NK-92 treated with Interleukin-12 subunit alpha and Interleukin-12 subunit beta, amount 100 ng/mL, for 24 hours (cell line): Measurements from ENCODE around the gene C12orf57.
"Not testable (repeated sequence)": the region's sequence is repeated elsewhere in the genome, so short reads cannot be mapped to it uniquely, and the experiment has no call there.

Source experiments
- DNase-seq: peaks from one replicate; lab custom pipeline; 2025; lab: John Stamatoyannopoulos, UW

Gene C12orf57, protein sequence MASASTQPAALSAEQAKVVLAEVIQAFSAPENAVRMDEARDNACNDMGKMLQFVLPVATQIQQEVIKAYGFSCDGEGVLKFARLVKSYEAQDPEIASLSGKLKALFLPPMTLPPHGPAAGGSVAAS

DNA sequence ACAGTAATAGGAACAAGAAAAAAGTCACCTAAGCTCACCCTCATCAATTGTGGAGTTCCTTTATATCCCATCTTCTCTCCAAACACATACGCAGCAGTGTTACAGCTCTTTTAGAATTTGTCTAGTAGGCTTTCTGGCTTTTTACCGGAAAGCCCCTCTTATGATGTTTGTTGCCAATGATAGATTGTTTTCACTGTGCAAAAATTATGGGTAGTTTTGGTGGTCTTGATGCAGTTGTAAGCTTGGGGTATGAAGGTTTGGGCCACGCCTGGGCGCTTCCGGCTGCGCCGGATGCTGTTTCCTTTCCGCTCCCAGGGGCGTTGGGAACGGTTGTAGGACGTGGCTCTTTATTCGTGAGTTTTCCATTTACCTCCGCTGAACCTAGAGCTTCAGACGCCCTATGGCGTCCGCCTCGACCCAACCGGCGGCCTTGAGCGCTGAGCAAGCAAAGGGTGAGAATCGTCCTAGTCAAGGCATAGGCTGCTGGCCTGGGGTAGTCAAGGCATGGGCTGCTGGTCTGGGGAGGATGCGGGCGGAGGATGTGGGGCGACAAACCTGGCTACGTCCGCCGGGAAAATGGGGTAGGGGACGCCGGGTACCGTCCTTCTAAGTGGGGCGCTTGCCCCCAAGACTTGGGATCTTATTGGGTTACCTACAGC, at the start of gene C12orf57, which contains the start of gene RNU7-1:
C12orf57 (plus strand) TSS at position 301 of the 659 bp plus-strand sequence; CDS start at position 401, 100 bp downstream.
RNU7-1 (plus strand) TSS at position 95 of the 659 bp plus-strand sequence.
- no peak for DNase-seq

DNA sequence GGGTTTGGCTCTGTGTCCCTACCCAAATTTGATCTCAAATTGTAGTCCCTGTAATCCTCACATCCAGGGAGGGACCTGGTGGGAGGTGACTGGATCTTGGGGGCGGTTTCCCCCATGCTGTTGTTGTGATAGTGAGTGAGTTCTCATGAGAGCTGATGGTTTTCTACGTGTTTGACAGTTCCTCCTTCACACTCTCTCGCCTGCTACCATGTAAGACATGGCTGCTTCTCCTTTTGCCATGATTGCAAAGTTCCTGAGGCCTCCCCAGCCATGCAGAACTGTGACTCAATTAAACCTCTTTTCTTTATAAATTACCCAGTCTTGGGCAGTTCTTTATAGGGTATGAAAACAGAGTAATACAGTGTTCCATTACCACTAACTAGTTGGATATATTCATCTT, 49.5 kb upstream of the C12orf57 start:
- DNase-seq: no peak

DNA sequence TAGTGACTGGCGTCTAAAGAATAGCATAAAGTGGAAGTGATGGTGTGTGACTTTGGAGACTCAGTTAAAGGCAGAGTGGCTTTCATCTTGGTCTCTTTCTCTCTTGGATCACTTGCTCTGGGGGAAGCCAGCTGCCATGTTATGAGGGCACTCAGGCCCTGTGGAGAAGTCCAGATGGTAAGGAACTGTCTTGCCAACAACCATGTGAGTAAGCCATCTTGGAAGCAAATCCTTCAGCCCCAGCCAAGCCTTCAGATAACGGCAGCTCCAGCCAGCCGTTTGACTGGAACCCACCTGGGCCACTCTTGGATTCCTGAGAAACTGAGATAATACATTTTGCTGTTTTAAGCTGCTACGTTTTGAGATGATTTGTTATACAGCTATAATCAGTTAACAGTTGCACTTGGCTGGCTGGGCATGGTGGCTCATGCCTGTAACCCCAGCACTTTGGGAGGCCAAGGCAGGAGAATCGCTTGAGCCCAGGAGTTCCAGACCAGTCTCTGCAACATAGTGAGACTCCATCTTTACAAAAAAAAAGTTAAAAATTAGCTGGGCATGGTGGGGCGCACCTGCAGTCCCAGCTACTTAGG, 46.9 kb upstream of the C12orf57 start:
- no peak for DNase-seq

DNA sequence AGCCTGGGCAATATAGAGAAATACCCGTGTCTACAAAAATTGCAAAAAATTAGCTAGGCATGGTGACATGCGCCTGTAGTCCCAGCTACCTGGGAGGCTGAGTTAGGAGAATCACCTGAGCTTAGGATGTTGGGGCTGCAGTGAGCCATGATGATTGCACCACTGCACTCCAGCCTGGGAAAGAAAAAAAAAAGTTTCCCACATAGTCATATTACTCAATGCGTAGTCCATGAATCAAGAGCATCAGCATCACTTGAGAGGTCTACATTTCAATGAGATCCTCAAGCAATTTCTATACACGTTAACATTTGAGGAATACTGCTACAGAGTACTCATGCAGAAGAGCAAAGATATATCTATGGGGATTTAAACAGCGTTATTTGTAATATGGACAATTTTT, 44.4 kb upstream of the C12orf57 start:
- no peak for DNase-seq

DNA sequence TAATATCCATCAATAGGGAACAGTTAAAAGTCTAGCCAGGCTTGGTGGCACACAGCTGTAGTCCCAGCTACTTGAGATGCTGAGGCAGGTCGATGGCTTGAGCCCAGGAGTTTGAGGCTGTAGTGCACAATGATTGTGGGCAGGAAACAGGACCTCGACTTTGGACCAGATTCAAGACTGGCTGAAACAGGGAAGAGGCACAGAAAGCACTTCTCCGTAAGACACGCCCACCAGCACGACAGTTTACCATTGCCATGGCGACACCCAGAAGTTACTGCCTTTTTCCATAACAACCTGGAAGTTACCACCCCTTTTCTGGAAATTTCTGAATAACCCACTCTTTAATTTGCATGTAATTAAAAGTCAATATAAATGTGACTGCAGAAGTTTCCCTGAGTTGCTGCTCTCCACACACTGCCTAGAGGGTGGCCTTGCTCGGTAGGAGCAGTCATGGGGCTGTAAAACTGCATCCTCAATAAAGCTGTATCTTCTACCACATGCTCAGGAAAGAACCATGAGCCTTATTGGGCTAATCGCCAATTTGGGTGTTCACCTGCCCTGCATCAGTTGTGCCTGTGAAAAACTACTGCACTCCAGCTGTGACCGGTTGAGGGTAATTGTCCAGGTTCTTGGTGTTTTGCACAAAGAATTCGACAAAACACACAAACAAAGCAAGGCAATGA, 43.8 kb upstream of the C12orf57 start:
- no peak for DNase-seq

DNA sequence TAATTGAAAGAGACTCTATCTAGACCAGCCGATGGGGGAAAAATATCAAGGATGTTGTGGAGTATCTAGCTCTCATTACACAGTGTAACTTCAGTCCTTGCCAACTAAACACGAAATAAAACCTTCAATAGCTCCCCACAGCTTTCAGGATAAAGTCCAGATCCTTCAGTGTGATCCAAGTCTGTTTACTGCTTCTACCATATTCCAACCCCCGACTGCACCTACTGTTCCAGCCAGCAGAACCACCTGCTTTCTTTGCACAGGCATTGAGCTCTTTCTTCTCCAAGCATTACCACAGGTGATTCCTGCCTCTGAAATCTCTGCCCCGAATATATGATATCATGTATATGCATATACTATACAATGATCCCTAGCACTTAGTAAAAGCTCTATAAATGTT, 41.4 kb upstream of the C12orf57 start:
- no peak for DNase-seq

DNA sequence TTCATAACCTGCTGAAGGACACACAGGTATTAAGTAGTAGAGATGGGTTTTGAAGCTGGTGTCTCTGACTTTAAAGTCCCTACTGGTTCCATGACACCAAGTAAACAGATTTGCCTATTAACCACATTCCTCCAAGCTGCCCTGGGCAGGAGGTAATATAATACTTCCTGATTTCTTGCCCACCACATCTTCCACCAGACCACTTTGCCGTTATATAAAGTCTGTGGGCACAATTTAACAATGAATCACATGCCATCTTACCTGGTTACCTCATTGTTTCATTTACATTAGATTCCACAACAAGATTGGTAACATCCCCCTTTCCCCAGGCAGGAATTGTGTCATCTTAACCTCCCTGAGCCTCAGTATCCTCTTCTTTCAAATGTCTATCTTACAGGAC, 40.1 kb upstream of the C12orf57 start:
- DNase-seq: no peak

DNA sequence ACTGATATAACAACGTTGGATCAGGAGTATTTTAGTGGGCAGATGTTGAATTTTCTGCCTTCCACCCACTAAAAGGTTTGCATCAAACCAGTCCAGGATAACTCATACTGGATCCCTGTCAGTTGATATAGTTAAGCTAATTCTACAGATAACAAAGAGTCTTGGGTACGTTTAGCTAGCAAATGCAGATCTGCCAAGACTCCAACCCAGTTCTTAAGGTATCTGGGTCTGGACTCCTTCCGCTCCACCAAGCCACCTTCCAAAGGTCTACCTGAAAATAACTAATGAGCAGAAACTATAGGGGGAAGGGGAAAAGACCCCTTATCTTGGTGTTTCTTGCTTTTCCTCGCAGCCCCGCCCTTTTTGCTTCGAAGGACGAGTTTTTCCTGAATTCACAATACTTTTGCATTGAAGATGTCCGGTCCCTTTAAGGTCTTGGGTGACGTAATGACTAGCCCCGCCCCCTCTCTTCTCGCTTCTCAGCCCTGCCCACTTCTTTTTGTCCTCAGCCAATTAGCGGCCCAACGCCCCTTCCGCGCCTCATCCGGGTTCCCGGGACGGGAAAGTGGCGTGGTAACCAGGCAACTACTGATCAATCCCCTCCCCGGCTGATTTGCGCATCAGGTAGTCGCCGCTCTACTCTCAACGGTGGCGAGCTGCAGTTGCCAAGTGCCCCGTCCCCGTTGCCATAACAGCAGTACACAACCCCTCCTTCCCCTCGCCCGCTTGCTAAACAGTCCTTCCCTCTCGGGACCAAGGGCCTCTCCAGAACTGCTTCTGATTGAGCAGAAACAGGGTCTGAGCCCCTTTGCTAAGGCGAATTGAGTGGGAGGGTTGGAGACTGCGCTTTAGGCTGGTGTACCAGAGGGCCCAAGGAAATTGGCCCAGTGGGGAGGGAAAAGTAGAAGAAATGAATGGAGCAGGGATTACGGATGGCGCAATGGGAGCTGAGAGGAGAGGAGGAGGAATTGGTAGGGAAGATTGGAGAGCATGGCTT, 39.2 kb upstream of the C12orf57 start, which contains the start of gene LRRC23:
LRRC23 (plus strand) TSS at position 543 of the 997 bp plus-strand sequence. CDS start 812 bp downstream, outside the sequence.
- peak; percentile 80 for DNase-seq

DNA sequence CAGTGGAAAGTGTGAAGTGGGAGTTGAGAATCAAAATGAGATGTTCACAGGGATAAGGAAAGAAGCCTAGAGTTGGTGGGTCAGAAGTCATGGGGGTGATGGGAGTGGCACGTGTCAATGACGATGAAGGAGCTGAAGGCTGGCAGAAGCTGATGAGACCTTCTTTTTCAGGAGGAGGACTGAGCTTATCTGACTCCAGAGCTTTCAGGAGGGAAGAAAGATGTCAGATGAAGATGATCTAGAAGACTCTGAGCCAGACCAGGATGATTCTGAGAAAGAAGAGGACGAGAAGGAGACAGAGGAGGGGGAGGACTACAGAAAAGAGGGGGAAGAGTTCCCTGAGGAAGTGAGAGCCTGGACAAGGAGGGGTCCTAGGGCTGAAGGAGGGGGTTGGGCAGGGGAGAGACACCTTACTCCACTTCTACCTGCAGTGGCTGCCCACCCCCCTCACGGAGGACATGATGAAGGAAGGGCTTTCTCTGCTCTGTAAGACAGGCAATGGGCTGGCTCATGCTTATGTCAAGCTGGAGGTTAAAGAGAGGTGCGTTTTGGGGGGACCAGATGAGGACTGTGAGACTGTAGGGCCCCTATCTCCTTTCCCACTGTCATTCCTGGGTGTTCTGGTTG, 38.3 kb upstream of the C12orf57 start:
- DNase-seq: no peak

DNA sequence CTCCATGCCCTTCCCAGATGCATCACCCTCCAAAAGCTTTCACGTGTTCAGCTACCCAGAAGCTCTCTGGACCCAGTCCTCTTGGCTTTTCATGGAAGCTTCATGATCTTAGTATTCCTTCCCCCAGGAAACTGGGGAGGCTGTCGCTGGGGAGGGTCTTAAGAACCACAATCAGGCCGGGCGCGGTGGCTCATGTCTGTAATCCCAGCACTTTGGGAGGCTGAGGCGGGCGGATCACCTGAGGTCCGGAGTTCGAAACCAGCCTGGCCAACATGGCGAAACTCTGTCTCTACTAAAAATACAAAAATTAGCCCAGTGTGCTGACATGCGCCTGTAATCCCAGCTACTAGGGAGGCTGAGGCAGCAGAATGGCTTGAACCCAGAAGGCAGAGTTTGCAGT, 35.7 kb upstream of the C12orf57 start:
- DNase-seq: not testable (repeated sequence)

DNA sequence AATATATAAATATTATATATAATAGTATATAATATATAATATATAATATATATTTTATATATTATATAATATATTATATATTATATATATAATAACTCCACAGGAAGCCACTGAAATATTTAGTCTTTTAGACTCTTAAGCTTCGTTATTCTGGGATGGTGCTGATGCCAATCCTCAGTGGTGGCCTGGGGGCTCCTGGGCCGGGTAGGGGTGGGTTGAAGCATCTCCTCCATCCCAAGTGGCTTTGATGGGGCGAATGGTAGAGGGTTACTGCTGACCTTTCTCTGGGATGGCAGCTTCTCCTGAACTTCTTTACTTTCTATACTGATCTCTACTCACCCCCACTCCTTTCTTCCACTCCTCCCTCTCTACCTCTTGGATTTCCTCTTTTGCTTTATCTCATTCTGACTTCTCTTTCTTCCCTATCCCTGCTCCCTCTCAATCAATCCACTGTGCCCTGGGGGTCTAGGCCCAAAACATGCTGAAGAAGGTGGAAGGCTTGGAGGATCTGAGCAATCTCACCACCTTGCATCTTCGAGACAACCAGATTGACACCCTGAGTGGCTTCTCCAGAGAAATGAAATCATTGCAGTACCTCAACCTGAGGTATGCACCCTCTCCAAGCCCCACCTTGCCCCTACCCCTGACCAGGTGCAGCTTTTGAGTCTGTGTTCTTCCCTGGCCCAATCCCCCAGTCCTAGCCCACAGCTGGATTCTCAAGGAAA, 34.2 kb upstream of the C12orf57 start:
- no peak for DNase-seq

DNA sequence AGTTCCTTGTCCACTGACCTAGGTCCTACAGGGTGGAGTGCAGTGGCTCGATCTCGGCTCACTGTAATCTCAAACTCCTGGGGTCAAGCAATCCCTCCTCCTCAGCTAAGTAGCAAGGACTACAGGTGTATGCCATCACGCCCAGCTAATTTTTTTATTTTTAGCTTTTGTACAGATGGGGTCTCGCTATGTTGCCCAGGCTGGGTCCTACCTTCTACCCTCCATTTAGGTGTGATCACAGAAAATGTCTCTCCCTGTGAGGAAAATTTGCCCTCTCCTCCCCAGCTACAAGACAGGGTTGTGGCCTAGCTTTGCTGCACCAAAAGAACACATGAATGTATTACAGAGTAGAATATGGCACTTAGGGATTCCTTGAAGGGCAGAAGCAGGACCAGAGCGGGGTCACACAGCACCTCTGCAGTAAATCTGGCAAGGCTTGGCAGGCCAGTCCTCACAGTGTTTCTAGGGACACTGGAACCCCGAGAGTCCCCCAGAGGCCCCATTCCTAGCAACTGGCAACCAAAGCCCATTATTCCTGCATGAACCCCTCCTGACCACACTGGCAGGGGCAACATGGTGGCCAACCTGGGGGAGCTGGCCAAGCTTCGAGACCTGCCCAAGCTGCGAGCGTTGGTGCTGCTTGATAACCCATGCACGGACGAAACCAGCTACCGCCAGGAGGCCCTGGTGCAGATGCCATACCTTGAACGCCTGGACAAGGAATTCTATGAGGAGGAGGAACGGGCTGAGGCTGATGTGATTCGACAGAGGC, 31.5 kb upstream of the C12orf57 start:
- no peak for DNase-seq

DNA sequence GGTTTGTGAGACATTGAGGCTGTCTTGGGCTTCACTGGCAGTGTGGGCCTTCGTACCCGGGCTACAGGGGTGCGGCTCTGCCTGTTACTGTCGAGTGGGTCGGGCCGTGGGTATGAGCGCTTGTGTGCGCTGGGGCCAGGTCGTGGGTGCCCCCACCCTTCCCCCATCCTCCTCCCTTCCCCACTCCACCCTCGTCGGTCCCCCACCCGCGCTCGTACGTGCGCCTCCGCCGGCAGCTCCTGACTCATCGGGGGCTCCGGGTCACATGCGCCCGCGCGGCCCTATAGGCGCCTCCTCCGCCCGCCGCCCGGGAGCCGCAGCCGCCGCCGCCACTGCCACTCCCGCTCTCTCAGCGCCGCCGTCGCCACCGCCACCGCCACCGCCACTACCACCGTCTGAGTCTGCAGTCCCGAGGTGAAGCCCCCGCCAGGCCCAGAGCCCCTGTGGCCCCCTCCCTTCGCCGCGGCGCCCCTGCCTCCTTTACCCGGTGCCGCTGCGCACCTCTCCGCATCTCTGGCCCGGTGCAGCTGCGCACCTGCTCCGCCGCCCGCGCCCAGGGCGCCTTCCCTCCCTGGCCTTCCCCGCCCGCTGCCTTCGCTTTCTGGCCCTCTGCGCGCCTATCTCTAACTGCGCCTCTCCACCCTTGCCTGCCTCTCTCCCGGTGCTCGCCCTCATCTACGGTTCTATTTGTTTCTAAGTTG, 29.4 kb upstream of the C12orf57 start, which contains the start of gene ENO2:
ENO2 (plus strand) TSS at position 335 of the 701 bp plus-strand sequence. CDS start 1,253 bp downstream, outside the sequence.
- DNase-seq: no peak

DNA sequence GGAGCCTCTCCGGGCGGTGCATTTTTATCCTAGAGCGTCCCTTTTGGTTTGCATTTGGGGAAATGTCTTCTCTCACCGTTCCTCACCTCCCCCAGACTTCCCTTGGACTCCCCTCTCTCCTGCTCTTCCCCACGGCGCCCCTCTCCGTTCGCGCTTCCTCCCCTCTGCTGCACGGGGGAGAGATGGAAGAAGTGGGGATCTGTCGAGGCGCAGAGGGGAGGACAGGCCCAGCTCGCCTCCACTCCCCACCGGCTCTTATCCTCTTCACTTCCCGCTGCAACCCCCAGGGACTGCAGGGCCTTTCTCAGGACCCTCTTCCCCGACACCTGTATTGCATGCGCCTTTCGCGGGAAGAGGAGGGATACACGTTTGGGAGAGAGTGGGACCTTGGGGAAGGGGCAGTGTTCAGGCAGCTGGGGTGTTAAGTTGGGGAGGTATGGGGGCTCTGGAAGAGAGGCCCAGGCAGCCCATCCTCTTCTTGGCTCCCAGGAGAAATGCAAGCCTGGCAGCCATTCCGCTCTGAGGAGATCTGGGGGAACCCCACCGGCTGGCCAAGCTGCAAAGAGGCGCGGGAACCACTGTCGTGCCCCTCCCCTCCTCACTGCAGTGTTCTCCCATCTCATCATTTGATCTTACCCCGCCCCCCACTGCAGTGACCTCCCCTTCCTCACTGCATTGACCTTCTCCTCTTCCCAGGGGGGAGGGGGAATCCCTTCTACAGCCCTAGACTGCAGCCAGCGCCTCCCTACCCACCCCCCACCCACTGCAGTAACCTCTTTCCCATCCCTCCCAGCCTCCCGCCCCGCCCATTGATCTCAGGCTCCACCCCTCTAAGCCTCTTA, 28.7 kb upstream of the C12orf57 start:
- DNase-seq: no peak

DNA sequence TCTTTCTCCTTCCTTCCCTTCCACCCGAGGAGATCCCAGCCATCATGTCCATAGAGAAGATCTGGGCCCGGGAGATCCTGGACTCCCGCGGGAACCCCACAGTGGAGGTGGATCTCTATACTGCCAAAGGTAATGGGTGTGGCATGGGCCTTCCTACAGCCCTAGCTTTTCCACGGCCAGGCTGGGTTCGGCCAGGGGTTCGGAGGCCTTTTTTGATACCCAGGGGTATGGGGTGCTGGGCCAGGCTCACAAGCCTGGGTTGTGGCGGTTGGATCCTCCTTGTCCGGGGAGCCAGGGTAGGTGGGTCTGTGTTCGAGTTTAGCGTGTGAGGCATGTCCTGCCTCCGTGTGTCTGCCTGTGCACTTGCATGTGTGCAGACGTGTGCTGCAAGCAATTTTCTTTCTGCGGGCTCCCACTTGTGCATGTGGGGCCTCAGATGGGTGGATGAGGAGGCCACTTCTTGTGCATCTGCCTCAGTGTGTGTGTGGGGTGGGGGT, 28.0 kb upstream of the C12orf57 start:
- DNase-seq: no peak

DNA sequence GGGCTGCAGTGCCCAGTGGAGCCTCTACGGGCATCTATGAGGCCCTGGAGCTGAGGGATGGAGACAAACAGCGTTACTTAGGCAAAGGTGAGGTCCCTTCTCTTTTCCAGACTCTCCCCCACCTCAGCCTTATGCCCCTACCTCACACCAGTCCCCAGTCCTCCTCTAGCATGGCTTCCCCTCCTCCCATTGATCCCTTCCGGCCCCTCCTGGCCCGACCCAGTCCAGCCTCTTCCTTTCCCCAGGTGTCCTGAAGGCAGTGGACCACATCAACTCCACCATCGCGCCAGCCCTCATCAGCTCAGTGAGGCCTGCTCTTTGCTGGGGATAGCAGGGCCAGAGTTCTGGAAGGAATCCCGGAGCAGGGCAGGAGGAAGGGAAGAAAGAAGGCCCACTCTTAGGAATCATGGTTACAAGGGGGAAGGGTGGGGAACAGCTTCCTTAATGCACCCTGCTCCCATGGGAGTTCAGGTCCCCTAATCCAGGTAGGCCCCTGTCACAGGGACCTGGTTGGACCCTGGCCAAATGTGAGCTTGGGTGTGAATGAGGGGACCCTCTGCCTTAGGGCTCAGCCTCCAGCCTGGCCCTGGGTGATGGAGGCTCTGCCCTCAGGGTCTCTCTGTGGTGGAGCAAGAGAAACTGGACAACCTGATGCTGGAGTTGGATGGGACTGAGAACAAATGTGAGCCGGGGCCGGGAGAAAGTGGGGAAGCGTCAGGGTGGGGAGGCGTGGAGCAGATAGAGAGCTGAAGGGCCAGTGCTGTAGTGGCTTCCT, 27.2 kb upstream of the C12orf57 start:
- no peak for DNase-seq
